ENCODE measurements around the gene PRSS23.

Gene PRSS23

GRCh38 chr11:86790867-86791849 is 9.2 kb upstream of the PRSS23 start:
- H3K4me3 ChIP-seq (ENCODE audit: low read depth, low read length) = no peak overlapping the region
- H3K27ac ChIP-seq (ENCODE audit: low read depth, low read length) = no peak overlapping the region
- no peaks in the 10 kb centered on the region for H3K9me3 ChIP-seq (ENCODE audit: control insufficient read depth, insufficient read depth, low read depth, low read length)
- no peaks in the 10 kb centered on the region; the same call in 1 of the 2 replicates for H3K27me3 ChIP-seq (ENCODE audit: control insufficient read depth, insufficient read depth, low read length)
- no peaks in the 10 kb centered on the region for H3K4me1 ChIP-seq (ENCODE audit: control insufficient read depth, insufficient read depth, low read length)
- H3K9ac ChIP-seq (ENCODE audit: low read length) = no peak overlapping the region
- no peaks in the 10 kb centered on the region for H3K36me3 ChIP-seq (ENCODE audit: control insufficient read depth, insufficient read depth, low read length)

GRCh38 chr11:86792150-86792549 is 8.2 kb upstream of the PRSS23 start:
- no peaks in the 10 kb centered on the region for H3K9me3 ChIP-seq (ENCODE audit: control insufficient read depth, insufficient read depth, low read depth, low read length)
- no peaks in the 10 kb centered on the region for H3K36me3 ChIP-seq (ENCODE audit: control insufficient read depth, insufficient read depth, low read length)
- no peaks in the 10 kb centered on the region; the same call in 1 of the 2 replicates for H3K27me3 ChIP-seq (ENCODE audit: control insufficient read depth, insufficient read depth, low read length)
- no peaks in the 10 kb centered on the region for H3K4me1 ChIP-seq (ENCODE audit: control insufficient read depth, insufficient read depth, low read length)
- no peak overlapping the region for H3K9ac ChIP-seq (ENCODE audit: low read length)
- H3K27ac ChIP-seq (ENCODE audit: low read depth, low read length) = no peak overlapping the region
- H3K4me3 ChIP-seq (ENCODE audit: low read depth, low read length) = no peak overlapping the region

DNA sequence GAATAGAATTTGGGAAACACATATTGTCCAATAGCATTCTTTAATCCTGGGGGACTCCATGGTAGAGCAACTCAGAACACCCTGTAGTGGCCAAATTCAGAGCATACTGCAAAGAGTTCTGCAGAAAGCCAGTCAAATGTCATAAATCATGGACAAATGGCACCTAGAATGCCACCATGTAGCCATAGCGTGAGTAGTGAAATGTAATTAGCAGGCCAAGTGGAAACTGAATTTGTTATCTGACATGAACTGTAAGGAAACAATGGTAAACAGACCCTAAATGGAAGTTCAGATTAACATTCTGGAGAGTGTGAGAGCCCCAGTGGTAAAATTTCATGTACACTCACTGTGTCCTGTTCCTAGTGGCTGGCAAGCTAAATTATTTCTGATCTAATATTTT is 7.0 kb upstream of the PRSS23 start:
- Histone ChIP-seq H3K4me3 (ENCODE audit: low read depth, low read length) (no peak overlapping the region), H3K27me3 (ENCODE audit: control insufficient read depth, insufficient read depth, low read length) (no peaks in the 10 kb centered on the region; the same call in 1 of the 2 replicates), H3K9ac (ENCODE audit: low read length) (no peak overlapping the region), H3K9me3 (ENCODE audit: control insufficient read depth, insufficient read depth, low read depth, low read length) (no peaks in the 10 kb centered on the region), H3K27ac (ENCODE audit: low read depth, low read length) (no peak overlapping the region), H3K4me1 (ENCODE audit: control insufficient read depth, insufficient read depth, low read length) (no peaks in the 10 kb centered on the region), H3K36me3 (ENCODE audit: control insufficient read depth, insufficient read depth, low read length) (no peaks in the 10 kb centered on the region)

DNA sequence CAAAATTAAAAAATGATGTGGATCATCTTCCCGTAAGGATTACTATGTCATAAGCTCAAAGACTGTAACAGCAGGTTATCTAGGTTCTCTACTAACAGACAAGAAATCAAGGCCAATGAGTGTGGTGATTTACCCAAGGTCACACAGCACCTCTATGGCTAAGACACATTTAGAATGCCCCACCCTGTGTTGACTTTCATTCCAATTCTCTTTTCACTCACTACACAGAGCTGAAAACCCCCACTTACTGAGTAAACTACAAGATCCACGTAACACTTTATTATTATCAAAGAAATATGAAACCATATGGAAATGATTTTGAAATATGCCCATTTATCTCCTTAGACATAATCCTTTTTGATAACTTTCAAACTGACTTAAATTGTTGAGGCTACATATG is 4.8 kb upstream of the PRSS23 start:
- Histone ChIP-seq H3K27ac (ENCODE audit: low read depth, low read length) (no peak overlapping the region), H3K4me3 (ENCODE audit: low read depth, low read length) (no peak overlapping the region), H3K36me3 (ENCODE audit: control insufficient read depth, insufficient read depth, low read length) (no peaks in the 10 kb centered on the region), H3K9me3 (ENCODE audit: control insufficient read depth, insufficient read depth, low read depth, low read length) (no peaks in the 10 kb centered on the region), H3K27me3 (ENCODE audit: control insufficient read depth, insufficient read depth, low read length) (peaks cover 11% of the 10 kb centered on the region; the same call in 1 of the 2 replicates), H3K9ac (ENCODE audit: low read length) (no peak overlapping the region), H3K4me1 (ENCODE audit: control insufficient read depth, insufficient read depth, low read length) (peaks cover 8% of the 10 kb centered on the region)

DNA sequence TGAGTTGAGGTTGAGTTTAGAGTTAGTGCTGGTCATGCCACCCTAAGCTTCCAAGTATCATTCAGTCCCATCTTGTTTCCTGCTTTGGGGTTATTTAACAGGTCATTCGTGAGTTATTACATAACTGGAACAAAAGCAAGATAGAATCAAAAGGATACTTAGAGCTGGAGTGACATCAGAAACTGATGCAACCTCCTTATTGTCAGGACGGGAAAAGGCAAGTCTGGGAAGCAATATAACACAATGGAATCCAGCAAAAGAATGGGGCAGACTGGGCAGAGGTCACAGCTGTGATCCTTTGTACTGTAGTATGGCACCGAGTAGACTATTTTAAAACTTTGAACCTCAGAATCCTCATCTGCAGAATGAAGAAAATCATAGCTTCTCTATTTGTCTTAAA is 4.4 kb upstream of the PRSS23 start:
- Histone ChIP-seq H3K4me1 (ENCODE audit: control insufficient read depth, insufficient read depth, low read length) (peaks cover 11% of the 10 kb centered on the region), H3K27ac (ENCODE audit: low read depth, low read length) (no peak overlapping the region), H3K36me3 (ENCODE audit: control insufficient read depth, insufficient read depth, low read length) (no peaks in the 10 kb centered on the region), H3K27me3 (ENCODE audit: control insufficient read depth, insufficient read depth, low read length) (peaks cover 16% of the 10 kb centered on the region), H3K9ac (ENCODE audit: low read length) (no peak overlapping the region), H3K9me3 (ENCODE audit: control insufficient read depth, insufficient read depth, low read depth, low read length) (no peaks in the 10 kb centered on the region), H3K4me3 (ENCODE audit: low read depth, low read length) (no peak overlapping the region)

DNA sequence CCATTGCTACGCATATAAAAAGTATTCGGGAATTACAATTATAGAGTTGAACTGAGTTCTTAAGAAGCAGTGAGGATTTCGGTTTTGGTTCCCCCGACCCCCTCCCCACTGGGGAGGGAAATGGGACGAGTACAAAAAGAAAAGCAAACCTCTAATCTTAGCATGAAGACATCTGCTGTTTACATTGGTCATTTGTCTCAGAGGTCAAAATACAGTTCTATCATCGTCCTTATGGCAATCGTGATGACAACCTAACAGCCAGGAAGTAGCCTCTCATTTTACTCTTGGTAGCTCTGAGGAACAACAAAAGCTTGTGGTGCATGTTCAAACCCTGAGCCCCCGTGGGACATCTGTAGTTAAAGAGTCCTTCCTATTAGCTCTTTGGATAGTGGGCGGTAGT is 3.2 kb upstream of the PRSS23 start:
- no peak overlapping the region for H3K27ac ChIP-seq (ENCODE audit: low read depth, low read length)
- peaks cover 23% of the 10 kb centered on the region for H3K4me1 ChIP-seq (ENCODE audit: control insufficient read depth, insufficient read depth, low read length)

GRCh38 chr11:86798988-86799387 is 1.4 kb upstream of the PRSS23 start:
- Histone ChIP-seq H3K9me3 (ENCODE audit: control insufficient read depth, insufficient read depth, low read depth, low read length) (no peaks in the 10 kb centered on the region), H3K27me3 (ENCODE audit: control insufficient read depth, insufficient read depth, low read length) (peaks cover 30% of the 10 kb centered on the region), H3K9ac (ENCODE audit: low read length) (no peak overlapping the region), H3K4me1 (ENCODE audit: control insufficient read depth, insufficient read depth, low read length) (peaks cover 31% of the 10 kb centered on the region), H3K27ac (ENCODE audit: low read depth, low read length) (no peak overlapping the region), H3K36me3 (ENCODE audit: control insufficient read depth, insufficient read depth, low read length) (no peaks in the 10 kb centered on the region), H3K4me3 (ENCODE audit: low read depth, low read length) (no peak overlapping the region)

More for the DNA sequence above, 3.2 kb upstream of the PRSS23 start:
- Histone ChIP-seq H3K9me3 (ENCODE audit: control insufficient read depth, insufficient read depth, low read depth, low read length) (no peaks in the 10 kb centered on the region), H3K27me3 (ENCODE audit: control insufficient read depth, insufficient read depth, low read length) (peaks cover 28% of the 10 kb centered on the region), H3K4me3 (ENCODE audit: low read depth, low read length) (no peak overlapping the region), H3K36me3 (ENCODE audit: control insufficient read depth, insufficient read depth, low read length) (no peaks in the 10 kb centered on the region), H3K9ac (ENCODE audit: low read length) (no peak overlapping the region)

DNA sequence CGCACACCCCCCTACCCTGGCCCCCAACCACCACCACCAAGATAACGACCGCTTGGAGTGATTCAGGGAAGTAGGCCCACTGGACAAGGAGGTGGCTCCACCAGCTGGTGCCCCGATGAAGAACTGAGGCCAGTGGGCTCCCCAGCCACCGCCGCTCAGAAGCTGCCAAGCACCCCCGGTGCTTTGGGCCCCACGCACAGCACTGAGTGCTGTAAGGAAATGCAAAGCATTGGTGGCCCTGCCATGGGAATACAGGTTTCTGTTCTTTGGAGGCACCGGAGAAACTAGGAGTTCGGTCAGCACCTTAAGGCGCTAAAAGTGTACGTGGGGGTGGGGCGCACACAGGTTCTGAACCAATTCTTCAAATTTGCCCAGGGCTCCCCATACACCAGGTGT is 664 bp upstream of the PRSS23 start:
- Histone ChIP-seq H3K4me3 (ENCODE audit: low read depth, low read length) (peak overlapping the region; percentile 72), H3K27me3 (ENCODE audit: control insufficient read depth, insufficient read depth, low read length) (peaks cover 30% of the 10 kb centered on the region), H3K36me3 (ENCODE audit: control insufficient read depth, insufficient read depth, low read length) (no peaks in the 10 kb centered on the region), H3K27ac (ENCODE audit: low read depth, low read length) (no peak overlapping the region), H3K9me3 (ENCODE audit: control insufficient read depth, insufficient read depth, low read depth, low read length) (no peaks in the 10 kb centered on the region), H3K9ac (ENCODE audit: low read length) (peak overlapping the region; percentile 55), H3K4me1 (ENCODE audit: control insufficient read depth, insufficient read depth, low read length) (peaks cover 31% of the 10 kb centered on the region)

- Histone ChIP-seq H3K4me1 (ENCODE audit: control insufficient read depth, insufficient read depth, low read length) (peaks cover 35% of the 10 kb centered on the region), H3K4me3 (ENCODE audit: low read depth, low read length) (peak overlapping the region; percentile 72), H3K9me3 (ENCODE audit: control insufficient read depth, insufficient read depth, low read depth, low read length) (no peaks in the 10 kb centered on the region), H3K27me3 (ENCODE audit: control insufficient read depth, insufficient read depth, low read length) (peaks cover 30% of the 10 kb centered on the region), H3K36me3 (ENCODE audit: control insufficient read depth, insufficient read depth, low read length) (no peaks in the 10 kb centered on the region), H3K9ac (ENCODE audit: low read length) (peak overlapping the region; percentile 65), H3K27ac (ENCODE audit: low read depth, low read length) (no peak overlapping the region)
Measured at GRCh38 chr11:86800960-86801272, 574 bp downstream of the PRSS23 start.

- H3K9ac ChIP-seq (ENCODE audit: low read length) = peak overlapping the region; percentile 65
- H3K27me3 ChIP-seq (ENCODE audit: control insufficient read depth, insufficient read depth, low read length) = peaks cover 30% of the 10 kb centered on the region
- H3K4me1 ChIP-seq (ENCODE audit: control insufficient read depth, insufficient read depth, low read length) = peaks cover 39% of the 10 kb centered on the region
- peak overlapping the region; percentile 72 for H3K4me3 ChIP-seq (ENCODE audit: low read depth, low read length)
- H3K9me3 ChIP-seq (ENCODE audit: control insufficient read depth, insufficient read depth, low read depth, low read length) = no peaks in the 10 kb centered on the region
- H3K36me3 ChIP-seq (ENCODE audit: control insufficient read depth, insufficient read depth, low read length) = no peaks in the 10 kb centered on the region
- no peak overlapping the region for H3K27ac ChIP-seq (ENCODE audit: low read depth, low read length)
Measured at GRCh38 chr11:86801364-86801763, 1.0 kb downstream of the PRSS23 start.

DNA sequence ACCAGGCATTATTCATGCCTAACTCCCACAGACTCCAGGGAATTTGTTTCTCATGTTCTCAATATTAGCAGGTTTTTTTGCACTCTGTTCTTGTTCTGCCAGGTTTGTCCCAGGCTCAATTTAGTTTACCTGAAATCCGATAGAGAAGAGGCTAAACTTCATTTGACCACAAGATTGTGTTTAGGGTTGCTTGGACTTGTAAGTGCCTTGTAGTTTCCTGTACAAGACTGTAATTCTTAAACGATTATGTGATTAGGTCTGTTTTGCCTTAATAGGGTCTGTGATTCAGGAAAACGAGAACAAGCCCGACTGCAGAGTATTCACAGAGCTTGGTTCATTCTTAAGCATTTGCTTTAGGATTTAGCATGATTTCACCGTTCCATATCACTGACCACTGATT is 1.8 kb downstream of the PRSS23 start:
- peak overlapping the region; percentile 72; the same call in 1 of the 2 replicates for H3K4me3 ChIP-seq (ENCODE audit: low read depth, low read length)

More for the DNA sequence above, 1.8 kb downstream of the PRSS23 start:
- Histone ChIP-seq H3K4me1 (ENCODE audit: control insufficient read depth, insufficient read depth, low read length) (peaks cover 41% of the 10 kb centered on the region), H3K27ac (ENCODE audit: low read depth, low read length) (no peak overlapping the region), H3K9ac (ENCODE audit: low read length) (peak overlapping the region; percentile 25), H3K9me3 (ENCODE audit: control insufficient read depth, insufficient read depth, low read depth, low read length) (no peaks in the 10 kb centered on the region), H3K27me3 (ENCODE audit: control insufficient read depth, insufficient read depth, low read length) (peaks cover 30% of the 10 kb centered on the region), H3K36me3 (ENCODE audit: control insufficient read depth, insufficient read depth, low read length) (no peaks in the 10 kb centered on the region)
